PC-9 (cell line): ENCODE data around the gene UCP3. TPM values are rescaled to one million over a fixed set of nuclear protein-coding genes. Genes with fewer than 3 reads are reported as not detected.

Source experiments
- BruUV-seq: library from RNA; stranded (reverse); fragments of 400-500 nt; replicated peaks from 2 replicates; lab custom pipeline; 2021; lab: Mats Ljungman, UMichigan
- CTCF ChIA-PET: fragments of 300-600 bp; sonication (Branson Sonifier 250); formaldehyde crosslinking; loops from one replicate; lab custom pipeline; 2022; ENCODE audit warnings: antibody characterized with exemption; lab: Charles Lee
- POLR2A ChIA-PET: fragments of 300-600 bp; sonication (Branson Sonifier 250); formaldehyde crosslinking; loops from one replicate; lab custom pipeline; 2022; ENCODE audit warnings: antibody characterized with exemption; ENCODE audit not compliant: unreplicated experiment; lab: Charles Lee
- DNase-seq, 2 experiments: peaks; one replicate each; pipeline versions ENCODE4 v3.0.0 to v3.0.0-alpha.2; 2015 to 2022; ENCODE audit warnings: mixed read lengths in 1 of 2
- H2AFZ ChIP-seq: fragments of 200-600 bp; sonication (generic); 2 replicates; pipeline ENCODE4 v1.8.1; 2017; ENCODE audit warnings: antibody characterized with exemption
- H3F3A ChIP-seq: fragments of 200-600 bp; sonication (generic); 2 replicates; pipeline ENCODE4 v1.8.1; 2017; ENCODE audit warnings: antibody characterized with exemption, mild to moderate bottlenecking, low read depth; ENCODE audit not compliant: insufficient read depth
- H3K27ac ChIP-seq: fragments of 200-600 bp; sonication (generic); 2 replicates; pipeline ENCODE4 v1.6.1; 2016; ENCODE audit warnings: mixed run types
- H3K27me3 ChIP-seq: fragments of 200-600 bp; sonication (generic); 2 replicates; pipeline ENCODE4 v1.6.1; 2016; ENCODE audit warnings: low read depth, mixed run types; ENCODE audit not compliant: insufficient read depth
- H3K36me3 ChIP-seq: fragments of 200-600 bp; sonication (generic); 2 replicates; pipeline ENCODE4 v1.6.1; 2016; ENCODE audit warnings: low read depth, mixed run types
- H3K4me1 ChIP-seq: fragments of 200-600 bp; sonication (generic); replicated peaks from 2 replicates; pipeline ENCODE4 v1.6.1; 2016; ENCODE audit warnings: mixed run types; ENCODE audit not compliant: insufficient read depth
- H3K4me2 ChIP-seq: fragments of 200-600 bp; sonication (generic); 2 replicates; pipeline ENCODE4 v1.6.1; 2017; ENCODE audit warnings: mixed run types
- H3K4me3 ChIP-seq: fragments of 200-600 bp; sonication (generic); 2 replicates; pipeline ENCODE4 v1.6.1; 2016; ENCODE audit warnings: mixed run types
- H3K79me2 ChIP-seq: fragments of 200-600 bp; sonication (generic); 2 replicates; pipeline ENCODE4 v1.6.1; 2017; ENCODE audit warnings: low read depth, mixed run types
- H3K9me2 ChIP-seq: fragments of 200-600 bp; sonication (generic); 2 replicates; pipeline ENCODE4 v1.8.1; 2017; ENCODE audit warnings: mild to moderate bottlenecking; ENCODE audit not compliant: insufficient read depth
- H3K9me3 ChIP-seq: fragments of 200-600 bp; sonication (generic); 2 replicates; pipeline ENCODE4 v1.8.1; 2016; ENCODE audit warnings: low read depth; ENCODE audit not compliant: insufficient read depth
- H4K20me1 ChIP-seq: fragments of 200-600 bp; sonication (generic); 2 replicates; pipeline ENCODE4 v1.8.1; 2017; ENCODE audit not compliant: insufficient read depth
- EZH2 ChIP-seq: fragments of 200-600 bp; sonication (generic); IDR thresholded peaks from 2 replicates; pipeline ENCODE4 v1.8.0; 2017; ENCODE audit warnings: antibody characterized with exemption, low read depth
- intact Hi-C: fragments of 100-400 bp; cut with micrococcal nuclease; formaldehyde crosslinking; loops from one replicate; pipeline ENCODE4 v1.10.0; 2022; ENCODE audit not compliant: unreplicated experiment
- total RNA-seq: library from RNA; stranded (reverse); gene quantifications from 2 replicates; pipeline ENCODE4 v1.2.3, GENCODE V29; 2021
- TF ChIP-seq, protein P1 (sequence below): fragments of 200-600 bp; sonication (generic); conservative IDR thresholded peaks from 2 replicates; pipeline ENCODE4 v1.6.1; 2017; ENCODE audit warnings: mixed run types, antibody characterized with exemption, mild to moderate bottlenecking, moderate library complexity

Gene UCP3
- total RNA-seq, 1 experiment from 2014 or later = 2.0 TPM

DNA sequence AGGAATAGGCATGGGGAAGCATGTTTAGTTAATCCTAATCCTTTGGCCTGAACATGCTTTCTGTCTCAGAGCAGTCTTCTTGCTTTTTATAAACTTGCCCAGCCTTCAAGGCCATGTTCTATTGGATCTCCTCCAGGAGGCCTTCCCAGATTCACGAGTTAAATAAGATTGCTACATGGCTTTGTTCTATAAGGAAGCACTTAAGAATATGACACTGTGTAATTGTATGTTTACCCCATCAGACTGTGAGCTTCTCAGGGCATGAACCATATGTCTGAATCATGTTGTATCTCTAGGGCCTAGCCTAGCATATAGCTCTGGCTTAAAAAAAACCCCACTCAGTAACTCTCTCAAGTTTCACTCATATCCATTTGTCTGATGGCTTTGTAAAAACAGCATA is 26.4 kb upstream of the UCP3 start:
- intact Hi-C loops = no loop called here
- H3K36me3 ChIP-seq = peaks cover 32% of the 10 kb centered on the region

DNA sequence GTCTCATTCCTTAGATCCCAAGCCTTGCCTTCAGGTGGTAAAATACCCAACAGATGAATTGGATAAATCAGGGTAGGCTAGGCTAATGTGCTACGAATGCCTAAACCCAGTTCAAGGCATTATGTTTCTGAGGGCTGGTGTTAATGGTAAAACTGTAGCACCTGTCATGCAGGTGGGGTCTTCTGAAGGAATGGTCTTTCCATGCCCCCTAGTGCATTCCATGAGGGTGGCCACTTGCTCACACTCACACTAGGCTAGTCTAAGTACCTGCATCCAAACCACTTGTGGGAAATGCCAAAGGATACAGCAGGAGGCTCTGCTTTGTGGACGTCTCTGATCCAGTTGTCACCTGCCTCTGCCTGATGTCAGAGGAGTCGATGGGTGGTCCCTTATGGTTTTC is 24.2 kb upstream of the UCP3 start:
- intact Hi-C loops = no loop called here
- Histone ChIP-seq H3K36me3 (peaks cover 17% of the 10 kb centered on the region; the same call in 1 of the 2 replicates), H2AFZ (no peak overlapping the region), H3K79me2 (no peaks in the 10 kb centered on the region), H3K9me3 (no peaks in the 10 kb centered on the region; the same call in 1 of the 2 replicates), H4K20me1 (no peaks in the 10 kb centered on the region), H3K4me2 (no peak overlapping the region), H3K27ac (no peak overlapping the region), H3K27me3 (no peaks in the 10 kb centered on the region), H3K4me3 (no peak overlapping the region), H3K9me2 (no peaks in the 10 kb centered on the region), H3K4me1 (peaks cover 38% of the 10 kb centered on the region), H3F3A (peaks cover 26% of the 10 kb centered on the region)
- CTCF ChIA-PET = no interaction called here
- BruUV-seq = no TSS peak
- POLR2A ChIA-PET = interaction anchor here (0.6 kb wide), 1 partner anchor 25 kb away, joined by 4 read pairs; no protein-coding TSS in a partner anchor
- no peak for TF ChIP-seq EZH2
- TF ChIP-seq, protein P1, sequence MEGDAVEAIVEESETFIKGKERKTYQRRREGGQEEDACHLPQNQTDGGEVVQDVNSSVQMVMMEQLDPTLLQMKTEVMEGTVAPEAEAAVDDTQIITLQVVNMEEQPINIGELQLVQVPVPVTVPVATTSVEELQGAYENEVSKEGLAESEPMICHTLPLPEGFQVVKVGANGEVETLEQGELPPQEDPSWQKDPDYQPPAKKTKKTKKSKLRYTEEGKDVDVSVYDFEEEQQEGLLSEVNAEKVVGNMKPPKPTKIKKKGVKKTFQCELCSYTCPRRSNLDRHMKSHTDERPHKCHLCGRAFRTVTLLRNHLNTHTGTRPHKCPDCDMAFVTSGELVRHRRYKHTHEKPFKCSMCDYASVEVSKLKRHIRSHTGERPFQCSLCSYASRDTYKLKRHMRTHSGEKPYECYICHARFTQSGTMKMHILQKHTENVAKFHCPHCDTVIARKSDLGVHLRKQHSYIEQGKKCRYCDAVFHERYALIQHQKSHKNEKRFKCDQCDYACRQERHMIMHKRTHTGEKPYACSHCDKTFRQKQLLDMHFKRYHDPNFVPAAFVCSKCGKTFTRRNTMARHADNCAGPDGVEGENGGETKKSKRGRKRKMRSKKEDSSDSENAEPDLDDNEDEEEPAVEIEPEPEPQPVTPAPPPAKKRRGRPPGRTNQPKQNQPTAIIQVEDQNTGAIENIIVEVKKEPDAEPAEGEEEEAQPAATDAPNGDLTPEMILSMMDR = no peak
- DNase-seq = no peak

More for the DNA sequence above, 26.4 kb upstream of the UCP3 start:
- H3K4me3 ChIP-seq = no peak overlapping the region
- BruUV-seq = no TSS peak
- peaks cover 38% of the 10 kb centered on the region for H3K4me1 ChIP-seq
- ChIA-PET CTCF (no interaction called here), POLR2A (interaction anchor here (0.6 to 0.7 kb wide), 2 partner anchors 274 to 772 kb away, joined by 3 read pairs; partner anchors contain the start of gene RAB6A)
- DNase-seq = peak in 1 of 2 experiments; percentile 74
- no peaks in the 10 kb centered on the region for H4K20me1 ChIP-seq
- H3K9me2 ChIP-seq = no peaks in the 10 kb centered on the region
- TF ChIP-seq, protein P1 = no peak
- TF ChIP-seq EZH2 = no peak
- H3F3A ChIP-seq = peaks cover 24% of the 10 kb centered on the region
- no peaks in the 10 kb centered on the region for H3K27me3 ChIP-seq
- H3K27ac ChIP-seq = peak overlapping the region; percentile 84; the same call in 1 of the 2 replicates
- no peak overlapping the region for H3K4me2 ChIP-seq
- H2AFZ ChIP-seq = no peak overlapping the region
- H3K9me3 ChIP-seq = no peaks in the 10 kb centered on the region; the same call in 1 of the 2 replicates
- H3K79me2 ChIP-seq = no peaks in the 10 kb centered on the region

DNA sequence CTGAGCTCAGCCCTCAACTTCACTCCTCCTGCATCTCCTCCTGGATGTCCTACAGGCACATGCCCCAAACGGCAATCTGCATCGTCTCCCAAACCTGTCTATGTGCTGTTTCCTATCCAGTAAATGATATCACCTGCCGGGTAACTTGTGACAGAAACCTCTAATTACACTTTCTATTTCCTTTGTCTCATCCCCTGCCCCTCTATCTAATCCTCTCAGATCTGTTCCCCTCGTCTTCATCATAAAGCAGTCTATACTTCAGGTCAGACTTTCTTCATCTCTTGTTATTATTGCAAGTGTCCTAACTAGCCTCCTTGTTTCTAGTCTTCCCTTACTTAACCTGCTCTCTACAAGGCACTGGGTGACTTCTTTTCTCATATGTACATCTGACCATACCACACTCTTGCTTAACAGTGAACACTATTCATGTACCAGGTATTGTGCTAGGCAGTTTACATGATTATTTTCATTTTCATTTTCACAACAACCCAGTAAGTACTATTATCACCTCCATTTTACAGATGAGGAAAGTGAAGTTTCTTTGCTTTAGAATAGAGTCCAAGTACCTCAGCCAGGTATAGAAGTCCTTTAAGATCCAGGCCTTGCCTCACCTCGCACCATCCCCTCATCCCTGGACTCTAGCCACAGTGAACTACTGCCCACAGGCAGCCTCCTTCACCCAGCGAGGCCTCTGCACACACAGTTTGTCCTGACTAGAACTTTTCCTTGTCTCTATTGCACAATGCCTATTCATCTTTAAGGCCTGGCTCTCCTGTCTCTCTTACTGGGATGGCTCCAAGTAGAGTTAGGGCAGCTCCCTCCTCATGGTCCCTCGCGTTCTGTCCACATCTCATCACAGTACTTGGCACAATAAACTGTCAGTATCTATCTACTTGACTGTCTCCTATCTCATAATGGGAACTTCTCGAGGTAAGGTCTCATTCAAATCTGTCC is 22.1 kb upstream of the UCP3 start:
- no peaks in the 10 kb centered on the region for H3K9me2 ChIP-seq
- H3K4me1 ChIP-seq = peaks cover 38% of the 10 kb centered on the region
- DNase-seq = no peak
- no peaks in the 10 kb centered on the region for H4K20me1 ChIP-seq
- H3K9me3 ChIP-seq = no peaks in the 10 kb centered on the region
- no peak overlapping the region for H3K4me3 ChIP-seq
- H3F3A ChIP-seq = peaks cover 28% of the 10 kb centered on the region
- H3K79me2 ChIP-seq = no peaks in the 10 kb centered on the region
- ChIA-PET CTCF (no interaction called here), POLR2A (interaction anchor here (0.5 kb wide), 1 partner anchor 36 kb away, joined by 4 read pairs; no protein-coding TSS in a partner anchor)
- H3K4me2 ChIP-seq = no peak overlapping the region
- no peaks in the 10 kb centered on the region for H3K27me3 ChIP-seq
- intact Hi-C loops = no loop called here
- no peak overlapping the region for H2AFZ ChIP-seq
- TF ChIP-seq EZH2 = no peak
- TF ChIP-seq, protein P1 = no peak
- BruUV-seq = no TSS peak
- no peak overlapping the region for H3K27ac ChIP-seq
- H3K36me3 ChIP-seq = peaks cover 5% of the 10 kb centered on the region; the same call in 1 of the 2 replicates
